Measurements from ENCODE around the gene CROCC2.

The CROCC2 gene

DNA sequence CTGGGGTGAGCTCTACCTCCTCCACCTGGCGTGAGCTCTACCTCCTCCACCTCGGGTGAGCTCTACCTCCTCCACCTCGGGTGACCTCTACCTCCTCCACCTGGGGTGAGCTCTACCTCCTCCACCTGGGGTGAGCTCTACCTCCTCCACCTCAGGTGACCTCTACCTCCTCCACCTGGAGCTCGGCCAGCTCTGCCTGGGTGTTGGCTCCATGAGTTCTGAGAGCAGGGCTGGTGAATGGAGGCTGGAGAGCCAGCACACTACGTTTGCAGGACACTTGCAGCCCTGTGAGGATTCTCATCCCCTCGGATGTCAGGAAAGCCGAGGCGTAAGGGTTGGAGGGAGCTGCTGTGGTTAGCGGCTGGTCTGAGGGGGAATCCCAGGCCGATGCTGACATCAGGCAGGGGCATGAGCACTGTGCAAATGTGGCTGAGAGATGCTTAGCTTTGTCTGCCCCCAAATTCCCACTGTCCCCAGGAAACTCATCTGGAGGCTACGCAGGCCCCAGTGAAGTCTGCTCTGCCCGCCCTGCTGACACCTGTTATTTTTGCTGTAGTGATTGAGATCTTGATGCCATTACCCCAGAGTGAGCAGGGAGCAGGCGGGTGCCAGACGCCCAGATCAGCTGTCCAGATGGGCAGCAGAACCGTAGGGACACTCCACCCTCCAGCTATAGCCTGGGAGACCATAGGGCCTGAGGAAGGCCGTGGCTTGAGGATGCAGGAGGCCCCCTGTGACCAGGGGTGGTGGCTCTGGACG is 3.3 kb downstream of the CROCC2 start:
- DNase-seq, result no peak

DNA sequence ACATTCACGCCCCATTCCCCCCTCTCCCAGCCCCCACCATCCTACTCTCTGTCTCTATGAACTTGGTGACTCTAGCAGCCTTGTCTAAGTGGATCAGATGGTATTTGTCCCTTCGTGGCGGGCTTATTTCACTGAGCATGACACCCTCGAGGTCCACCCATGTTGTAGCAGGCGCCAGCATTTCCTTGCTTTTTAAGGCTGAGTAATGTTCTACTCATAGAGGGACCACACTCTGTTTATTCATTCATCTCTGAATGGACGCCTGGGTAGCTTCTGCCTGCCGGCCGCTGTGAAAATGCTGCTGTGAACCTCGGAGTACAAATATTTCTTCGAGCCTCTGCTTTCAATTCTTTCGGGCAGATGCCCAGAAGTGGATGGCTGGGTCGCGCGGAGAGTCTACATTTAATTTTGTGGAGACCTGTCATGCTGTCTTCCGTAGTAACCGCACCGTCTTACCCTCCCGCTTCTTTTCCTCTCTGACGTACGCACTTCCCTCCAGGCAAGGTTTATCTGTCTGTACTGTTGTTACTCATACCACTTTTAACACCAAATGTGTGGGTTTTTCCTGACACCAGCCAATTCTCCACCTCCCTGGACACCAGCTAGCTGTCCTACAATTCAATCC is 5.6 kb downstream of the CROCC2 start:
- DNase-seq, result no peak

DNA sequence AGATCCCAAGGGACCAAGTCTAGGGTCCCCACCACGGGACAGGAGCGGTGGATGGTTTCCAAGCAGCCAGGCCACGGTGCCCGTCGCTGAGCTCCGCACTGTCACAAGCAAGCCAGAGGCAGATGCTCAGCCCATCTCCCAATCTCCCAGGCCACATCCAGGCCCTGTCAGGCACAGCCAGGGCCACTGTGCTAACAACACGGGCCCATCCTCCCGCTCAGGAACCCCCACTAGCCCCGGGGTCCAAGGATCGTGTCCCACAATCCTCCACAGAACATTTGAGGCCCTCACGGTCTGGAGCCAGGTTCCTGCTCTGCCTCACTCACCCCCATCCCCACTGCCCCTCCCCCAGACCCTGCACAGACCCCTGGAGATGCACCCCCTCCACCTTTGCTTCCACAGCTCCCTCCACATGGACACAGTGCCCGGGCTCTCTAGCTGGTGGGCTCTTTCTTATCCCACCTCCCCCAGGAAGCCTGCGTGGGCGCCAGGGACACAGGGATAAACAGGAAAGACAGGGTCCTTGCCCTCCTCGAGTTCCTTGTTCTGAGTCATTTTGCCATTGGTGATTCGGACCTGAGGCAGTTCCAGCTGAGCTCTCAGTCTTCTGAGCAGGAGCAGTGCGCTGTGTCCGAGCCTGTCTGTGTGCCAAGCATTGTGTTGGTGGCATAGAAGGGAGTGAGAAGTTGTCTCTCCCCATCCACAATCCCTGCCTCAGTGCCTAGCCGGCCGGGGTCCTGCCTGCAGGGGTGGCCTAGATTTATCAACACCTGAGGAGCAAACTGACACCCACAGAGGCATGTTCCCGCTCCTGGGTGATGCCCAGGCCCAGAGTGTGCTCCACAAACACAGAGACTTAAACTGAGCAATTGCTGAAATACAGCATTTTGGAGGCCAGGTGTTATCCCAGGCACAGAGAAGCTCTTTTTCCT is 7.0 kb downstream of the CROCC2 start:
- DNase-seq, result no peak

DNA sequence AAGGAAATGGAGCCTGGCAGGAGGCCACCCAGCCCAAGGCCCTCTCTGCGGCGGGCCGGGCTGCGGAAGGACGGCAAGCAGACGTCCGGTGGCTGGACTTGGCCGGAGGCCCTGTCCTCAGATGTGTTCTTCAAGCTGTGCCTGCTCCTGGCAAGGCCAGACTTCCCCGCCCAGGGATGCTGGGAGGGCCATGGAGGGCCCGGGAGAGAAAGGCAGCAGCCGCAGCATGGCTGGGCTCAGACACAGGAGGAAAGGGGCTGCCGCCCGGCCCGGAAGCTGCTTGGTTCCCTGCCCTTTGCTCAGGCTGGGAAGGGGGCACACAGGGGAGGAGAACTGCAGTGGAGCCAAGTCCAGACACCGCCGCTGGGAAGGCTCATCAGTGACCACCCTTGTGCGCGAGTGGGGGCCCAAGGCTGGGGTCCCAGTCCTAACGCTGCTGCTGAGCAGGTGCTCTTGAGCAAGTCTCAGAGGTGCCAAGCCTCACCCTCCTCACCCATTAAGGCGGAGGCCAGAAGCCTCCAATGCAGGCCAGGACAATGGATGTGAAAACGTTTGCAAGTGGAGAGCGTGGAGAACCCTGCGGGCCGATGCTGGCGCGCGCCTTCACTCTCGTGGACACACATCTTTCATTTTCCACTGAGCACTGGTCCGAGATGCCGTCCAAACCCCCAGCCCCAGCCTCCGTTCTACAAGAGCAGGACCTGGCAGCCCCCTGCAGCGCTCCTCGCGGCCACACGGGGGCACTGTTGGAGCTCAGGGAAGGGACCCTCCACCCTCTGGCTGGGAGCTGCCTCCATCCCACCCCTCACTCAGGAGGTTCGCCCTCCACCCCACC is 7.9 kb downstream of the CROCC2 start:
- DNase-seq, result peak; percentile 5 to 39

DNA sequence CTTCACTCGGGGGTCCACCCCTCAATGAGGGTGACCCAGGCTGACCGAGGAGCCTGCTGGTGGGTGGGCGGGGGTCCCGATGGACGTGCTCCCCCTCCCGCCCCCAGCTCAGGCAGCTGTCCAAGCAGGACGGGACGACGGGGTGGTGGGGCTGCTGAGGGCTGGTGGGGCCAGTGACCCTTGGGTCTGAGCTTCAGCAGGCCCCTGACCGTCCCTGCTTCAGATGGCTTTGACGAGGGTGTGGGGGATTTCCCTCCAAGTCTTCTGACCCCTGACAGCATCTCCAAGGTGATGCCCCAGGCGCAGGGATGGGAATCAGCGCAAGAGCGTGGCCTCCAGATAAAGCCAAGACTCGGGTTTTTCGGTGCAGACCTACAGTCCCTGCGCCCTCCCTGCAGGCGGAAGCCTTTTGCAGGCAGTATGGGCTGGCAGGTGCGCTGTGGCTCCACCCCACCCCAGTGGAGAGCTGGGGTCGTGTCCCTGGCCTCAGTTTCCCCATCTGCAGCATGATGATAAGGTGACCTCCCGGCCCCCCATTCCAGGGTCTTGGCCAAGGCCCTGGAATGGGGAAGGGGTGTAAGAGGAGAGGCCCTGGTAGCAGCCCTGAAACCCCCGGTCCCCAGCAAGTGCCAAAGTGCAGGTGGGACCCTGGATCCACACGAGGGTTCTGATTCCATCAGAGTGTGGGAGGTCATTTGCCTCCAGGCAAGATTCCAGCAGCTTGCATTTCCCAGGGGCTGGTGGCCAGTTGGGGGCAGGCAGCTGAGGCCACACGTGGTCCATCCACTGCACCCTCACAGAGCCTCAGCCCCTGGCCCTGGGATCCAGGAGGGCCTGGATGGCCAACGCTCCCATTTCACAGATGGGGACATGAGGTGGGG is 8.7 kb downstream of the CROCC2 start:
- no peak for DNase-seq

DNA sequence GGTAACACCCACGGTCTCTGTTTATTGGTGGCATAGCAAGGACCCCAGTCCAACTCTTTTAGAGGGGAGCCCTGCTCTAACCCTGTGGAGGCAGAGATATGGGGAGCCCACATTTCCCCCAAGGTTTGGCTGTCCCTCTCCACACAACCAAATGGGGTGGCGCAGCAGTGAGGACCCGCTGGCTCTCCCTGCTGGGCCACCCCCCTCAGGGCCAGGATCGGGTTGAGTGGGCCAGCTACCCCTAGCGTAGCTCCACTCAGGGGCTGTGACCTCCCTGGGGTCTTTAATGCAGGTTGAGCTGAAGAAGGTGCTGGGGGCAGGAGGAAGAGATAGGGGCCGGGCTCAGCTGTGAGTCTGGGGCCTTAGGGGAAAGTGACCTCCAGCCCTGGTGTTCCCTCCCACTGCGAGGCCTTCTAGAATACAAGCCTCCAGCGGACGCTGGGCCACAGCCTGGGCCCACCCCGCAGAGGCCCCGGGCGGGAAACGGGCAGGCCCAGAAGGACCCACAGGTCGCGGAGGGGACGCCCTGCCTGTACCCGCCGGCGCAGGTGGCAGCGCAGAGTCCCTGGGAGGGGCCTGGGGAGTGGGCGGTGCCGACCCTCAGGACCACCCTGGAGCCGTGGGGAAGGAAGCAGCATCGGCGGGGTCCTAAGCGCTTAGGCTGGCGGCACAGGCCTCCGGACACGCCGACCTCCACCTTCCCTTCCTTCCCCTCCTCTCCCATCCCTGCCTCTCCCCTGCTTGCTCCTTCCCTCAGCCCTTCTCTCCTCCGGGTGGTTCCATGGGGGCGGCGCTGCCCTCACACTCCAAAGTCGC is 9.6 kb downstream of the CROCC2 start:
- no peak for DNase-seq

DNA sequence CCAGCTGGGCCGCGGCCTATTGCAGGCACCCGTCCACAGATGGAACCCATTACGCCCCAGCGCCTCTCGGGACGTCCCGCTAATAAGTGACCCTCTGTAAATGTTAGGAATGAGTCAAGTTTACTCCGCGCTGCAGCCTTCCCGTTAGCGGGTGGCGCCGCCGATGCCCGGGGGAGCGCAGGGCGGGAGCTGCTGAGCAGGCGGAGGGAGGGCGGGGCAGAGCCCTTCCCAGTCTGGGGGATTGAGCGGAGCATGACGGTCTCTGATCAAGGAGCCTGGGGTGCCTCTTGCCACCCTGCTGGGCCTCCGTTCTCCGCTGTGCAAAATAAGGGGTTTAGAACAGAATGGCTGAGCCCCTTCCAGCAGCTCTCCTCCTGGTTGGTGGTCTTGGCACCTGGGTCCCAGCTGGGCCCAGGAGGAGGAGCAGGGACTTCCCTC is 10.5 kb downstream of the CROCC2 start:
- DNase-seq, result no peak

DNA sequence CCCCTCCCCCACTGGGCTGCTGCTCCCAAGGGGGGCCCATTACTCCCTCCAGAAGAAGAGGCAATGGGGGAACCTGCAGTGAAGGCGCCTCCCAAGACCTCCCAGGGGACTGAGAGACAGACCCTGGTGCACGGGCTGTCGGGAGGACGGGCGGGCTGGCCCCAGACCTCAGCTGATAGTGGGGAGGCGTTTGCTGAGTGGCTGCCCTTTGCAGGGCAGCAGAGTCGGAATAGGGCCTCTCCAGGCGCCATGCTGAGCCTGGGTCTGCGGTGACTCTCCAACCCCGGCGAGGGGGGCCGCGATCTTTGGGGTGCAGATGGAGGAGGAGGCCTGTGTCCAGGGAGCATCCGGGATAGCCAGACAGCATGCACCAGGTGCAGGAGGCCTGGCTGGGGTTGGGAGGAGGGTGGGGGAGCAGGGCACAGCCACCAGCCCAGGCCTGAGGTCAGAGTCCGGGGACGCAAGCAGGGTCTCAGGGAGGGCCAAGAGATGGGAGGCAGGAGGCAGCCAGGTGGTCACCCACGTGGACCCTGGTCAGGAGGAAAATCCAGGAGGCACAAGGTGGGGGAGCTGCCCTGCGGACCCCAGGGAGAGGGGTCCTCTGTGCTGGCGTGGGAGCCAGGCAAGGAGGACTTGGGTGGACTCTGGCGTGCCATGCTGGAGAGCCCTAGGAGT is 11.0 kb downstream of the CROCC2 start:
- no peak for DNase-seq

DNA sequence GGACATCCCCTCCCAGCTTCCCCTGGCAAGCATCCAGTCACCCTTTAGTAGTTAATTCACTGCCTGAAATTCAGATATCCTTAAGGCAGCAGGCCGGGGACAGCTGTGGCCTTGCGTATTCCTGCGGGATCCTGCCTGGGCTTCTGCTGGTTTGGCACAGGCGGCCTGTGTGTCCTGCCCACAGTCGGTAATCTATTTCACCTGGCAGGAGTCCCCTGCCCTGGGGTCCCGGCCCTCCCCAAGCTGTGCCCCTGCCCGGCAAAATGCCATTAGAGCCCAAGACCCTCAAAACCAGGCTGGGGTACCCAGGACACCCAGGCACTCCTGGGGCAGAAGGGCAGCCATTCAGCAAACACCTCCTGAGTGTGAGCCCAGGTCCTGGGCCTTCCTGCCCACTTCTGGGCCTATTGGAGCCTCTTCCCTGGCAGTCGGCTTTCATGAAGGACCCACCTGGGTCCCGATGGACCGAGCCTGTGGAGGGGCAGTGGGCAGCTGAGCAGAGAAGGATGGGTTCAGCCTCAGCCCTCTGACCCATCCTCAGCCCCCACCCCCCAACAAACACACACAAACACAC is 11.6 kb downstream of the CROCC2 start:
- DNase-seq, result no peak

DNA sequence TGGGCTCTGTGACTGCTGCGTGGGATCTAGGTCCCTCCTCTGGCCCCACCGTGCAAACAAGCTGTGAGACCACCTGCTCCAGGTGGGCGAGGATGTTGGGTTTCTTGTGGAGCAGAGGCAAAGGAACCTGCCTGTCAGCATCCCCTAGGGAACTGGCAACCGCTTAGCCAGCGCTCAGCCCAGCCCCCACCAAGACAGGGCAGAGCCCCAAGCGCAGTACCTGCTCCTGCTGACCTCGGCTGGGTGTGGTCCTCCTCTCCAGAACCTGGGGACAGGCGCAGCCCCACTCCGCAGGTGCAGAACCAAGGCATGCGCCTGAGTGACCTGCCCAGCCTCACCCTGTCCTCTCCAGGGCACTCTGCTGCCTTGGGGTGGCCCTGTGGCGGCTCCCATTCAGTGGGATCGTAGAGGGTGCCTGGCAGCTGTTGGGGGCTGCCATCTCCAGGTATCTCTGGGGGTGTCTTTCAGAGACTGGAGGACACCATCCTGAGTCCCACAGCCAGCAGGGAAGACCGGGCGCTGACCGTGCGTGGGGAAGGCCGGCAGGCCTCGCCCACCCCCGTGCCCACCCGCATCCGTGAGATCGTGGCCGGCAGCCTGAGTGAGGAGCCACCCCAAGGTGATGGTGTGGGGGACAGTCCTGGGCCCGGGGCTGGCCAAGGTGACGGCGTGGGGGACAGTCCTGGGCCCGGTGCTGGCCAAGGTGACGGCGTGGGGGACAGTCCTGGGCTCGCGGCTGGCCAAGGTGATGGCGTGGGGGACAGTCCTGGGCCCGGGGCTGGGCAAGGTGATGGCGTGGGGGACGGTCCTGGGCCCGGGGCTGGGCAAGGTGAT is 12.3 kb downstream of the CROCC2 start:
- no peak for DNase-seq

DNA sequence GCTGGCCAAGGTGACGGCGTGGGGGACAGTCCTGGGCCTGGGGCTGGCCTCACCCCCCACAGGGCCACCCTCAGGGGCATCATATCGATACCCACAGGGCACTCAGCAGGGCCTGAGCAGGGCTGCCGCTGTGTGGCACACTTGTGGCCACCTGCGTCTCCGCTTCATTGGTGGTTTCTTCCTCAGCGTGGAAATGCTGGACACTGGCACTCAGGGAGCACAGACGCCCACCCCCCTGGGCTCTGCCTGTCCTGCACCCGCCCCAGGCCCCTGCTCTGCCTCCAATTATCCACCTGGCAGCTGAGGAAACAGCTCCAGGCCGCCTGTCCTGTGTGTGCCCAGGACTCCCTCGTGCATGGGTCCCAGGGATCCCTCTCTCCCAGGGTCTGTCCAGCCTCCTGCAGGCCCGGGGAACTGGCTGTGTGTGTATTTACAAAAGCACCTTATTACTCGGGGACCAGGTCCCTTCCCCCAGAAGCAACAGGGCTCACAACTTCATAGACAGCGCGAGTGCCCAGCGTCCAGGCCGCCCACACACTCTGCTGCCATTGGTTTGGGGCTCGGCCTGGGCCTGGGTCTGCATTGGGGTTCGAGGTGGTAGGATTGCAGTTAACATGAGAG is 13.1 kb downstream of the CROCC2 start:
- DNase-seq, result no peak

DNA sequence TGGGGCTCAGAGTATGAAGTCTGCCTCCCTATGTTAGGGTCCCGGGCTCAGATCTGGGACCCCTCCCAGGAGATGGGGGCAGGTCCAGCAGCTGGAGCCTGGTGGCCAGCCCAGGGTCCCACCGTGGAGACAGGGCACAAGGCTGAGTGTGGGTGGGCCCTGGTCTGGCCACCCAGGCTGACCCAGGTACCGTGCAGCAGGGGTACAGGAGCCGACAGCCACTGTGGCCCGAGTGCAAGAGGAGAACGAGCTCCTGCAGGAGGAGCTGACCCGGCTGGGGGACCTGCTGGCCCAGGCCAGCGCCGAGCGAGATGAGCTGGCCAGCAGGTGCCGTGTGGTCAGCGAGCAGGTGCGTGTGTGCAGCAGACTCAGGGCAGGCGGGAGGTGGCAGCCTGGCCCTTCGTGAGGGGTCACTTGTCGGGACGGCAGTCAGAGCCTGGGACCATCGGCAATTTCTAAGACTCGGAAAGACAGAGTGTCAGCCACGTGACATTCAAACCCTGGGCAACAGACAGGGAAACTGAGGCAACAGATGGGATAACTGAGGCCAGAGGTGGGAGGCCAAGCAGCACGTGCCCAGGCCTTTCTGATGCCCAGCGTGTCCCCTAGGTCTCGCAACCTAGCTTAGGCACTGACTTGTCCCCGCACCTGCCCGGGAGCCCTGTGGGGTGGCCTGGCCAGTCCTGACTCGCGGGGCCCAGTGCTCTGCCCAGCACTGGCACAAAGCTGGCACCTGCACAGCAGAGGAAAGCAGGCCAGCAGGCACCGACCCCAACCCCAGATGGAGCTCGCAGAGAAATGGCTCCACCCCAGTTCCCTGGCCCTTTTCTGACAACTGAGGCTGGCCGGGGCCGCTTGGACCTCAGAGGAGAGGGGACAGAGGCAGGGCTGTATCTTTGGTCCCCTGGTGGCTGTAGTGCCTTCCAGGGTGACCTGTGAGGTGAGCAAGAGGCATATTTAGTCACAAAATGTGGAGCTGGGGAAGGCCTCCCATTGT is 13.9 kb downstream of the CROCC2 start:
- no peak for DNase-seq

DNA sequence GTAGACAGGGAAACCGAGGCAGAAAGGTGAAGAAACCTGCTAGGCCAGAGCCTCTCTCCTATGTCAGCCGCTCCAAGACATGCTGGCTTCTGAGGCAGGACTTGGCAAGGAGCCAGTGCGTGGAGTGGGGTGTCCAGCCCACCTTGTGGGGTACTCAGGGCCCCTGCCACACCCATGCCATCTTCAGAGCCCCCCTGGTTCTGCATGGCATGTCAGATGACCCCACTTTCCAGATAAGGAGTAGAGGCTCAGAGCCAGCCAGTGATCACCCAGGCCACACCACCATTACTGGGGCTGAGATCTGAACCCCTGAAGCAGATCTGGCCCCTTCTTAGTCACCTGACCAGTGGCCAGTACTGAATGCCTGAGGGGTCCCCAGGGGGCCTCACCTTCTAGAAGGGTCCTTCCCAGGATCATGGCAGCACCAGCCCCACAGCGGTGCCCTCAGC is 14.7 kb downstream of the CROCC2 start:
- no peak for DNase-seq

DNA sequence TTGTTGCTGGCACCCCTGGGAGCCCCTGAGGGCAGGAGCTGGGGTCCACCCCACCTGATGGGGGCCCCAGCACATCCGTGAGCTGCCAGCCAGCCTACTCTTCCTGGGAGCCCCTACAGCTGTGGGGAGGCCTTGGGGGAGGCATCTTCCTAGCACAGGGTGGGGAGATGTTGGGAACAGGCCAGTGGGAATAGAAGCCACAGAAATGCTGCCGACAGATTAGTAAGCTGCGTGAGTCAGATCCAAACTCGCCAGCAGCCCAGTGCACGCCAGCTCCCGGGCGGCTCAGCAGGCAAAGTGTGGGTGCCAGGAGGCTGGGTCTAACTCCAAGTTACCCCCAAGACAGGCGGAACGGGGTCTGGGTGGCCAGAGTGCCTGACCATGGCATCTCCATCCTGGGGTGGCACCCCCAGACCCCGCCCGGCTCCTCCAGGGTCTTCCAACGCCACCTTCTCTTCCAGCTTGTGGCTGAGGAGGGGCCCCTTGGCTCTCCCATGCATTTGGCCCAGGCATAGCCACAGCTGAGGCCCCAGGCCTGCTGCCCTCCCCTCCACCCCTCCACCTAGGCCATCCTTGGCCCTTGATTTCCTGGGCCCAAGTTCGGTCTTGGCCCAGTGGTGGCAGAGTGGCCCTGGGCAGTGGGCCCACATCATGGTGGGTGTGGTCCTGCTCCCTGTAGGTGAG is 15.3 kb downstream of the CROCC2 start:
- DNase-seq, result no peak

DNA sequence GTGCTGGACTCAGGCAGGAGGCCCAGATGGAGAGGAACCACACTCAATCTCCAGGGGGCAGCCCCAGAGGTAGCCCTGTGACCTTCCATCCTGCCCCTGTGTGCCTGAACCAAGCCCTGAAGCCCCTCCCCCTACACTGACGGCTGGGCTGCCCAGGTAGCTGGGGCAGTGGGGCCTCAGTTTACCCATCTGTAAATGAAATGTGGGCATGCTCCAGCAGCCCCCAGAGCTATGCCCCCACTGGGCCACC is 15.8 kb downstream of the CROCC2 start:
- no peak for DNase-seq

DNA sequence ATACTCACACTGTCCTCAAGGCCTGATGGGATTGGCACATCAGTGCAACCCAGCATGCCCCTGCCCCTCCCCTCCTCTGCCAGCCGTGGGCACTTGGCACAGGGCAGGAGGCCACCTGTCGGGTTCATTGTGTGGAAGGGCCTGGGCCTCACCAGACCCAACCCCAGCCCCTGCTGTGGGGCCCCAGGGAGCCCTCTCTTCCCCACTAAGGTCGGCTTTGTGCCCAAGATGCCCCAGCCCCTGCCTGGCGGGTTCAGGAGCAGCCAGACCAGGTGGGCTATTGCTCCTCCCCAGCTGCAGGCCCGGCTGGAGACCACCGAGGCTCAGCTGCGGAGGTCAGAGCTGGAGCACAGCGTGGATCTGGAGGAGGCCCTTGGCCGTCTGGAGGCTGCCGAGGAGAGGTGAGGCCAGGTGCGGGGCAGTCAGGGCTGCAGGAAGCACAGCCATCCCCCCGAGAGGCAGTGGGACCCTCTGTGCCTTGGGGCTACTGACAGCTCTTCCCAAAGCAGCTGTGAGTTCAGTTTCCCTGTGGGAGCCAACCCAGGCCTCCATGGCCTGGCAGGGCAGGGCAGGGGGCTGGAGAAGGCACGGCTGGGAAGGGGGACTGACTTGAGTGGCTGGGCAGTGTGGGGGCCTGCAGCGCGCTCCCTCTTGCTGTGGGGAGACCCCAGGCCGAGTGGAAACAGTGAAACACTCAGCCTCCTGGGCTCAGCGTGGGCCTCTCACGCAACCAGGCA is 16.3 kb downstream of the CROCC2 start:
- DNase-seq, result no peak
